RCC 7860 (cell line): ENCODE data around the gene PALLD.
"Not testable (repeated sequence)": the region's sequence is repeated elsewhere in the genome, so short reads cannot be mapped to it uniquely, and the experiment has no call there.

Experiments used
- DNase-seq: peaks from one replicate; pipeline ENCODE4 v3.0.0-alpha.2; 2015; ENCODE audit warnings: low spot score
- FAIRE-seq: peaks from 2 replicates; lab custom pipeline; 2012; peaks lifted over from hg19 to GRCh38; lab: Jason Lieb, UNC

The PALLD gene

GRCh38 chr4:168777277-168777965 lies 280.6 kb downstream of the PALLD start:
- FAIRE-seq (no peak), DNase-seq (no peak)

- FAIRE-seq: no peak
- no peak for DNase-seq
Observed at GRCh38 chr4:168781341-168781740, 284.5 kb downstream of the PALLD start.

- FAIRE-seq (no peak), DNase-seq (no peak)
Observed at GRCh38 chr4:168781926-168782325, 285.1 kb downstream of the PALLD start.

- DNase-seq (no peak), FAIRE-seq (no peak)
Observed at GRCh38 chr4:168782439-168782838, 285.6 kb downstream of the PALLD start.

- no peak for DNase-seq
- no peak for FAIRE-seq
Observed at GRCh38 chr4:168784786-168785461, 288.1 kb downstream of the PALLD start.

GRCh38 chr4:168787334-168787733 lies 290.5 kb downstream of the PALLD start:
- DNase-seq (no peak), FAIRE-seq (no peak)

GRCh38 chr4:168787801-168788595 lies 291.1 kb downstream of the PALLD start:
- peak; percentile 66 for FAIRE-seq

GRCh38 chr4:168790898-168791297 lies 294.0 kb downstream of the PALLD start:
- no peak for DNase-seq
- FAIRE-seq: no peak

More at GRCh38 chr4:168787801-168788595, 291.1 kb downstream of the PALLD start:
- peak; percentile 57 for DNase-seq

- FAIRE-seq (no peak), DNase-seq (no peak)
Observed at GRCh38 chr4:168791376-168791775, 294.5 kb downstream of the PALLD start.

GRCh38 chr4:168793542-168793941 lies 296.7 kb downstream of the PALLD start:
- no peak for DNase-seq
- FAIRE-seq: no peak

GRCh38 chr4:168794092-168794707 lies 297.3 kb downstream of the PALLD start:
- DNase-seq (no peak), FAIRE-seq (no peak)

- no peak for FAIRE-seq
- peak; percentile 48 for DNase-seq
Observed at GRCh38 chr4:168794881-168795280, 298.0 kb downstream of the PALLD start.

- peak; percentile 85 for FAIRE-seq
- peak; percentile 58 for DNase-seq
Observed at GRCh38 chr4:168795346-168795745, 298.5 kb downstream of the PALLD start.

- peak; percentile 97 for FAIRE-seq
Observed at GRCh38 chr4:168796362-168797106, 299.7 kb downstream of the PALLD start.

GRCh38 chr4:168797194-168797593 lies 300.3 kb downstream of the PALLD start:
- no peak for FAIRE-seq
- DNase-seq: peak; percentile 90

More at GRCh38 chr4:168796362-168797106, 299.7 kb downstream of the PALLD start:
- peak; percentile 99 for DNase-seq

GRCh38 chr4:168797738-168798375 lies 301.0 kb downstream of the PALLD start:
- FAIRE-seq: no peak

GRCh38 chr4:168800926-168801325 lies 304.1 kb downstream of the PALLD start:
- peak; percentile 85 for FAIRE-seq
- DNase-seq: peak; percentile 79

More at GRCh38 chr4:168797738-168798375, 301.0 kb downstream of the PALLD start:
- no peak for DNase-seq

GRCh38 chr4:168802222-168802621 lies 305.4 kb downstream of the PALLD start:
- DNase-seq (no peak), FAIRE-seq (no peak)

- FAIRE-seq, DNase-seq: not testable (repeated sequence)
Observed at GRCh38 chr4:168803052-168803451, 306.2 kb downstream of the PALLD start.

GRCh38 chr4:168803732-168804131 lies 306.9 kb downstream of the PALLD start:
- peak; percentile 49 for DNase-seq
- FAIRE-seq: no peak
